ENCODE measurements around the gene TGM6. TPM values are rescaled to one million over a fixed set of nuclear protein-coding genes. Genes with fewer than 3 reads are reported as not detected.

Gene TGM6
- total RNA-seq, 1 experiment from 2014 or later: not detected

DNA sequence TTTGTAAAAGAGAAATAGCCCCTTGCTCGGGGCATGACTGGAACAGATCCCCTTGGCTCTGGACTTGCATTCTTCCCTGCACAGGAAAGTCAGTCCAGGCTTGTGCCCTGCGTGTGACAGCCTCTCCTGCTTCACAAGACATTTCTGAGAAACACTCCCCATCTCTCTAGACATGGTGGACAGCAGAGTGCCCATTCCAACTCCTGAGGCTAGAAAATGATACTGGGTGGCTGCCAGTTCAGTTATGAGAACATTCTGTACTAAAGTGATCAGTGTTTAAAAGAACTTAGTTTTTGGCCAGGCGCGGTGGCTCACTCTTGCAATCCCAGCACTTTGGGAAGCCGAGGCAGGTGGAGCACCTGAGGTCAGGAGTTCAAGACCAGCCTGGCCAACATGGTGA is 43.6 kb upstream of the TGM6 start:
- no peak for DNase-seq
- no peak overlapping the region for H3K56ac ChIP-seq (ENCODE audit: insufficient read length, low read depth, low read length)
- H4K5ac ChIP-seq (ENCODE audit: insufficient read length, low read depth, low read length): no peak overlapping the region
- no peak overlapping the region for H2BK120ac ChIP-seq (ENCODE audit: low read depth, low read length, poor library complexity, severe bottlenecking)
- Mint-ChIP-seq H3K27ac (no peak overlapping the region), H3K4me1 (no peaks in the 10 kb centered on the region; a peak in 1 of 4 replicates), H3K27me3 (ENCODE audit: low read depth) (peaks cover 5% of the 10 kb centered on the region), H3K9me3 (no peaks in the 10 kb centered on the region), H3K4me3 (no peak overlapping the region), H3K36me3 (ENCODE audit: insufficient read depth in 1 of 3, low read depth in 3 of 3) (no peaks in the 10 kb centered on the region)
- no peak overlapping the region for H2BK12ac ChIP-seq (ENCODE audit: insufficient read length, low read depth, low read length)
- no CpG with 5 or more reads among the region's 5 CpGs for WGBS (ENCODE audit: extremely low coverage, insufficient read length, low lambda C conversion rate)
- no peaks in the 10 kb centered on the region for H4K20me1 ChIP-seq (ENCODE audit: control insufficient read depth, insufficient read depth, insufficient read length)
- no peak overlapping the region for H3K18ac ChIP-seq (ENCODE audit: insufficient read length, low read depth, low read length)
- TF ChIP-seq, protein P1, sequence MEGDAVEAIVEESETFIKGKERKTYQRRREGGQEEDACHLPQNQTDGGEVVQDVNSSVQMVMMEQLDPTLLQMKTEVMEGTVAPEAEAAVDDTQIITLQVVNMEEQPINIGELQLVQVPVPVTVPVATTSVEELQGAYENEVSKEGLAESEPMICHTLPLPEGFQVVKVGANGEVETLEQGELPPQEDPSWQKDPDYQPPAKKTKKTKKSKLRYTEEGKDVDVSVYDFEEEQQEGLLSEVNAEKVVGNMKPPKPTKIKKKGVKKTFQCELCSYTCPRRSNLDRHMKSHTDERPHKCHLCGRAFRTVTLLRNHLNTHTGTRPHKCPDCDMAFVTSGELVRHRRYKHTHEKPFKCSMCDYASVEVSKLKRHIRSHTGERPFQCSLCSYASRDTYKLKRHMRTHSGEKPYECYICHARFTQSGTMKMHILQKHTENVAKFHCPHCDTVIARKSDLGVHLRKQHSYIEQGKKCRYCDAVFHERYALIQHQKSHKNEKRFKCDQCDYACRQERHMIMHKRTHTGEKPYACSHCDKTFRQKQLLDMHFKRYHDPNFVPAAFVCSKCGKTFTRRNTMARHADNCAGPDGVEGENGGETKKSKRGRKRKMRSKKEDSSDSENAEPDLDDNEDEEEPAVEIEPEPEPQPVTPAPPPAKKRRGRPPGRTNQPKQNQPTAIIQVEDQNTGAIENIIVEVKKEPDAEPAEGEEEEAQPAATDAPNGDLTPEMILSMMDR (conservative IDR thresholded peaks at IDR 0.05): no peak
- H3K23ac ChIP-seq (ENCODE audit: insufficient read length, low read depth, low read length): no peak overlapping the region
- no peak overlapping the region for H3K27ac ChIP-seq (ENCODE audit: insufficient read length, low read depth, low read length)
- H4K91ac ChIP-seq (ENCODE audit: insufficient read length, low read depth, low read length): no peak overlapping the region
- no peak overlapping the region for H2BK5ac ChIP-seq (ENCODE audit: insufficient read length, low read length)
- H4K8ac ChIP-seq (replicated peaks; ENCODE audit: insufficient read length, low read depth, low read length): no peak overlapping the region
- H3K79me2 ChIP-seq (ENCODE audit: insufficient read depth, low read length): no peaks in the 10 kb centered on the region
- no peaks in the 10 kb centered on the region for H3K27me3 ChIP-seq (ENCODE audit: insufficient read depth, low read length)
- H3K23me2 ChIP-seq (ENCODE audit: insufficient read length, low read depth, low read length, poor library complexity, severe bottlenecking): no peaks in the 10 kb centered on the region
- no peak overlapping the region for H3K9ac ChIP-seq (ENCODE audit: extremely low read depth, insufficient read length, low read length)
- no peak overlapping the region for H2BK15ac ChIP-seq (ENCODE audit: low read depth, low read length)
- H2BK20ac ChIP-seq (ENCODE audit: low read depth, low read length, poor library complexity, severe bottlenecking): no peak overlapping the region
- no peak overlapping the region for H3K4me2 ChIP-seq (ENCODE audit: insufficient read depth, insufficient read length, low read length)
- H2AFZ ChIP-seq (ENCODE audit: low read length): no peak overlapping the region
- no peak overlapping the region for H2AK5ac ChIP-seq (ENCODE audit: insufficient read length, low read length)
- no peaks in the 10 kb centered on the region for H3K4me1 ChIP-seq (ENCODE audit: insufficient read depth, low read length)
- no peak overlapping the region for H3K4ac ChIP-seq (ENCODE audit: low read depth, low read length)
- no peaks in the 10 kb centered on the region for H3K9me3 ChIP-seq (ENCODE audit: control insufficient read depth, low read depth, low read length)
- H3K79me1 ChIP-seq (ENCODE audit: insufficient read depth, low read depth, low read length, poor library complexity, severe bottlenecking): no peaks in the 10 kb centered on the region
- H3K14ac ChIP-seq (ENCODE audit: insufficient read depth, low read length): no peak overlapping the region
- no peak overlapping the region for H3T11ph ChIP-seq (ENCODE audit: low read length)

Data from H9 (cell line).